GM12874 (cell line): ENCODE data around the gene FRMPD2.

Experiments used
- CTCF ChIP-seq: IDR thresholded peaks from 2 replicates; pipeline ENCODE4 v1.5.1; 2011; ENCODE audit warnings: low read depth, mild to moderate bottlenecking, control low read depth, low read length, moderate library complexity; ENCODE audit not compliant: insufficient read depth

Gene FRMPD2

GRCh38 chr10:48288661-48289060 lies 14.2 kb upstream of the FRMPD2 start:
- no peak for TF ChIP-seq CTCF

GRCh38 chr10:48287417-48288391 lies 13.2 kb upstream of the FRMPD2 start:
- no peak for TF ChIP-seq CTCF

- TF ChIP-seq CTCF, result no peak
Measured at GRCh38 chr10:48286356-48286755, 11.9 kb upstream of the FRMPD2 start.

GRCh38 chr10:48285710-48286109 lies 11.2 kb upstream of the FRMPD2 start:
- TF ChIP-seq CTCF, result no peak

- TF ChIP-seq CTCF, result no peak
Measured at GRCh38 chr10:48284811-48285210, 10.3 kb upstream of the FRMPD2 start.

GRCh38 chr10:48284002-48284546 lies 9.6 kb upstream of the FRMPD2 start:
- no peak for TF ChIP-seq CTCF

GRCh38 chr10:48282829-48283228 lies 8.3 kb upstream of the FRMPD2 start:
- TF ChIP-seq CTCF, result no peak
